Measurements from ENCODE around the gene ITGAX.

Gene ITGAX

GRCh38 chr16:31357324-31358109 lies 2.5 kb downstream of the ITGAX start:
- Mint-ChIP-seq H3K9me3 (no peaks in the 10 kb centered on the region), H3K27me3 (no peaks in the 10 kb centered on the region), H3K4me1 (peaks cover 64% of the 10 kb centered on the region), H3K4me3 (no peak overlapping the region), H3K27ac (peak overlapping the region; percentile 81 to 86)
- no peak for DNase-seq
- no peak for ATAC-seq

DNA sequence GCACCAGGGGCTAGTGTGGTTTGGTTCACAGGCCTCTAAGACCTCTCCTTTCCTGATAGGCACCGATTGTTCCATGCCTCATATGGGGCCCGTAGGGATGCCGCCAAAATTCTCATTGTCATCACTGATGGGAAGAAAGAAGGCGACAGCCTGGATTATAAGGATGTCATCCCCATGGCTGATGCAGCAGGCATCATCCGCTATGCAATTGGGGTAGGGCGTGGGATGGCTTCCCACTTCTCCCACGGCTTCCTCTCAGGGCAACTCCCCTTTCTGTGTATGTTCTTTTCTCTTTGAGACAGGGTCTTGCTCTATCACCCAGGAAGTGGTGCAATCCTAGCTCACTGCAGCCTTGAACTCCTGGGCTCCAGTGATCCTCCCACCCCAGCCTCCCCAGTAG lies 5.3 kb downstream of the ITGAX start:
- no peaks in the 10 kb centered on the region for H3K9me3 Mint-ChIP-seq
- H3K27me3 Mint-ChIP-seq: no peaks in the 10 kb centered on the region
- ATAC-seq: no peak
- no peak overlapping the region for H3K4me3 Mint-ChIP-seq
- DNase-seq: no peak
- H3K4me1 Mint-ChIP-seq: peaks cover 52% of the 10 kb centered on the region
- peak overlapping the region in 1 of 2 donors; percentile 78 for H3K27ac Mint-ChIP-seq

GRCh38 chr16:31361201-31362110 lies 6.5 kb downstream of the ITGAX start:
- no peak for ATAC-seq
- Mint-ChIP-seq H3K4me1 (peaks cover 48% of the 10 kb centered on the region), H3K27ac (no peak overlapping the region), H3K9me3 (no peaks in the 10 kb centered on the region), H3K27me3 (no peaks in the 10 kb centered on the region), H3K4me3 (no peak overlapping the region)
- no peak for DNase-seq

GRCh38 chr16:31362476-31363405 lies 7.8 kb downstream of the ITGAX start:
- Mint-ChIP-seq H3K4me3 (no peak overlapping the region), H3K27me3 (no peaks in the 10 kb centered on the region)

GRCh38 chr16:31363721-31364120 lies 8.7 kb downstream of the ITGAX start:
- Mint-ChIP-seq H3K27ac (no peak overlapping the region), H3K27me3 (no peaks in the 10 kb centered on the region), H3K4me3 (no peak overlapping the region), H3K4me1 (peaks cover 43% of the 10 kb centered on the region), H3K9me3 (no peaks in the 10 kb centered on the region)
- no peak for DNase-seq
- no peak for ATAC-seq

More at GRCh38 chr16:31362476-31363405, 7.8 kb downstream of the ITGAX start:
- H3K4me1 Mint-ChIP-seq: peaks cover 45% of the 10 kb centered on the region
- no peak overlapping the region for H3K27ac Mint-ChIP-seq
- DNase-seq (no peak), ATAC-seq (peak; percentile 37)
- H3K9me3 Mint-ChIP-seq: no peaks in the 10 kb centered on the region

DNA sequence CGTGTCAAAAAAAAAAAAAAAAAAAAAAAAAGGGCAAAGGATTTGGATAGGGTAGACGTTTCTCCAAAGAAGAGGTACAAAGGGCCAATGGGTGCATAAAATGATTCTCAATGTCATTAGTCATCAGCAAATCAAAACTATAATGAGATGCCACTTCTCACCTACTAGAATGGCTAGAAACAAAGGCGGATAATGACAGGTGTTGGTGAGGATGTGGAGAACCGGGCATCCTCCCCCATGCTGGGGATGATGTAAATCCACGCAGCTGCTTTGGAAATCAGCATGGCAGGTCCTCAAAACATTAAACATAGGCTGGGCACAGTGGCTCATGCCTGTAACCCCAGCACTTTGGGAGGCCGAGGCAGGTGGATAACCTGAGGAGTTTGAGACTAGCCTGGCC lies 9.4 kb downstream of the ITGAX start:
- DNase-seq (no peak), ATAC-seq (no peak)
- H3K27me3 Mint-ChIP-seq: no peaks in the 10 kb centered on the region
- H3K9me3 Mint-ChIP-seq: no peaks in the 10 kb centered on the region
- peak overlapping the region in 1 of 2 donors; percentile 73 for H3K27ac Mint-ChIP-seq
- H3K4me1 Mint-ChIP-seq: peaks cover 43% of the 10 kb centered on the region
- no peak overlapping the region for H3K4me3 Mint-ChIP-seq

DNA sequence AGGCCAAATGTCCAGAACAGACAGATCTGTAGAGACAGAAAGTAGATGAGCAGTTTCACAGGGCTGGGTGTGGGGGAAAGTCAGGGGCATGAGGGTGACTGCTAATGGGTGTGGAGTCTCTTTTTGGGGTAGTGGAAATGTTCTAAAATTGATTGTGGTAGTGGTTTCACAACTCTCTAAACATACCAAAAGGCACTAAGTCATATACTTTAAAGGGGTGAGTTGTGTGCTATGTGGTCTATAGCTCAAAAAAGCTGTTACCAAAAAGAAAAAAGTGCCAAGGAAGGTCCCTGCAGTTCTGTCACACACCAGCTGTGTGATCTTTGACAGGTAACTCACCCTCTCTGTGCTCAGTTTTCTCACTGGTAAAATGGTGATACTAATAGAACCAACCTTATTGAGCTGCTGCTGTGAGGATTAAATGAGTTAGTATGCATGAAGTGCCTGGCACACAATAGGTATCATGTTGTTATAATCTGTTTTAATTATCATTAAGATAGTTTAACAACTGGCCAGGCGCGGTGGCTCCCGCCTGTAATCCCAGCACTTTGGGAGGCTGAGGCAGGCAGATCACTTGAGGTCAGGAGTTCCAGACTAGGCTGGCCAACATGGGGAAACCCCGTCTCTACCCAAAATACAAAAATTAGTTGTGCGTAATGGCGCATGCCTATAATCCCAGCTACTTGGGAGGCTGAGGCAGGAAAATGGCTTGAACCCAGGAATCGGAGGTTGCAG lies 10.3 kb downstream of the ITGAX start:
- ATAC-seq (peak; percentile 82), DNase-seq (no peak)
- H3K4me3 Mint-ChIP-seq: no peak overlapping the region
- no peaks in the 10 kb centered on the region for H3K9me3 Mint-ChIP-seq
- peaks cover 37% of the 10 kb centered on the region for H3K4me1 Mint-ChIP-seq
- H3K27ac Mint-ChIP-seq: peak overlapping the region in 1 of 2 donors; percentile 90
- H3K27me3 Mint-ChIP-seq: no peaks in the 10 kb centered on the region

GRCh38 chr16:31367853-31368252 lies 12.9 kb downstream of the ITGAX start:
- no peaks in the 10 kb centered on the region for H3K27me3 Mint-ChIP-seq
- H3K27ac Mint-ChIP-seq: no peak overlapping the region
- H3K4me1 Mint-ChIP-seq: peaks cover 34% of the 10 kb centered on the region
- H3K4me3 Mint-ChIP-seq: no peak overlapping the region
- DNase-seq (no peak), ATAC-seq (no peak)
- H3K9me3 Mint-ChIP-seq: no peaks in the 10 kb centered on the region

GRCh38 chr16:31371008-31371407 lies 16.0 kb downstream of the ITGAX start:
- no peak overlapping the region for H3K4me3 Mint-ChIP-seq
- ATAC-seq: no peak

GRCh38 chr16:31371619-31372484 lies 16.9 kb downstream of the ITGAX start:
- DNase-seq (no peak), ATAC-seq (no peak)
- no peaks in the 10 kb centered on the region for H3K27me3 Mint-ChIP-seq
- peaks cover 0 to 8% of the 10 kb centered on the region in 2 donors for H3K9me3 Mint-ChIP-seq
- H3K4me3 Mint-ChIP-seq: no peak overlapping the region
- H3K4me1 Mint-ChIP-seq: peaks cover 12% of the 10 kb centered on the region
- H3K27ac Mint-ChIP-seq: peak overlapping the region in 1 of 2 donors; percentile 28

More at GRCh38 chr16:31371008-31371407, 16.0 kb downstream of the ITGAX start:
- Mint-ChIP-seq H3K27me3 (no peaks in the 10 kb centered on the region), H3K9me3 (peaks cover 0 to 8% of the 10 kb centered on the region in 2 donors), H3K4me1 (peaks cover 18% of the 10 kb centered on the region), H3K27ac (no peak overlapping the region)
- no peak for DNase-seq

DNA sequence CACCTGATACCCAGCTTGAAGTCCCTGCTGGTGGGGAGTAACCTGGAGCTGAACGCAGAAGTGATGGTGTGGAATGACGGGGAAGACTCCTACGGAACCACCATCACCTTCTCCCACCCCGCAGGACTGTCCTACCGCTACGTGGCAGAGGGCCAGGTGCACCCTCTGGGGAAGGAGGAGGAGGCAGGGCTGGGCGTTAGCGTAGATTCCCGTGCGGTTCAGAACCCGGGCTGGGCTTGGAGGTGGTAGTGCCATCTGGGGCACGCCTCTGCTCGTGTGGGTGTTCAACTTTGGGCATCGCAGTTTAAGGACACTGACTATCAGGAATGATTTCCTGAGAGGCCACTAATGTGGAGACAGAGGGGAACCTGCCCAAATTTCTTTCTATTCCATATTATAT lies 18.3 kb downstream of the ITGAX start:
- ATAC-seq (no peak), DNase-seq (no peak)
- Mint-ChIP-seq H3K9me3 (peaks cover 0 to 8% of the 10 kb centered on the region in 2 donors), H3K27me3 (no peaks in the 10 kb centered on the region), H3K4me3 (no peak overlapping the region), H3K4me1 (peaks cover 13% of the 10 kb centered on the region), H3K27ac (no peak overlapping the region)

DNA sequence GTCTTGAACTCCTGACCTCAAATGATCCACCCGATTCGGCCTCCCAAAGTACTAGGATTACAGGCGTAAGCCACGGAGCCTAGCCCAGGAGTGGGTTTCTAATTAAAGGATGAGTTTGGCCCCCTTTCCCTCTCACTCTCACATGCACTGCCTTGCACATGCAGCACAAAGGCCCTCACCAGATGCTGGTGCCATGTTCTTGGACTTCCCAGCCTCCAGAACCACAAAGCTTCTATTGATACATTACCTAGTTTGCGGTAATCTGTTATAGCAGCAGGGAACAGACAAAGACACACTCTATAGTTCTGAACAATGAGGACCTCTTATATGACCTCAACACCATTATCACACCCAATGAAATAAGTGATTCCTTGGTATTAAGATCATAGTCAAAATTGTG lies 20.3 kb downstream of the ITGAX start:
- Mint-ChIP-seq H3K9me3 (peaks cover 0 to 8% of the 10 kb centered on the region in 2 donors), H3K4me3 (no peak overlapping the region), H3K4me1 (peaks cover 13% of the 10 kb centered on the region), H3K27ac (no peak overlapping the region), H3K27me3 (no peaks in the 10 kb centered on the region)
- DNase-seq (no peak), ATAC-seq (no peak)

GRCh38 chr16:31376705-31377104 lies 21.7 kb downstream of the ITGAX start:
- Mint-ChIP-seq H3K27me3 (no peaks in the 10 kb centered on the region), H3K4me1 (peaks cover 13% of the 10 kb centered on the region), H3K9me3 (peaks cover 0 to 8% of the 10 kb centered on the region in 2 donors), H3K4me3 (no peak overlapping the region), H3K27ac (no peak overlapping the region)
- ATAC-seq (no peak), DNase-seq (no peak)

Data from stimulated activated naive CD8-positive, alpha-beta T cell treated with anti-CD3 and anti-CD28 coated beads, Interleukin-15, amount 100 ng/mL, for 72 hours (primary cell).